ENCODE data around the gene CALML3.

GRCh38 chr10:5540891-5541290 lies 16.1 kb downstream of the CALML3 start:
- TF ChIP-seq CTCF (conservative IDR thresholded peaks at IDR 0.05), result no peak
- no peak for TF ChIP-seq ZFX (IDR thresholded peaks at IDR 0.05)
